TTC549 (cell line): ENCODE results near the gene APIP.

Source experiments
- FAIRE-seq: peaks from 2 replicates; lab custom pipeline; 2012; peaks lifted over from hg19 to GRCh38; lab: Jason Lieb, UNC

Gene APIP

GRCh38 chr11:34916015-34916842, at the start of gene APIP, which contains the start of gene PDHX:
Gene APIP, minus strand, starts transcription at chr11:34916379. Its CDS starts 95 bp downstream, at chr11:34916284.
Gene PDHX, plus strand, starts transcription at chr11:34916618. Its CDS starts 38 bp downstream, at chr11:34916656.
- FAIRE-seq, result no peak

- no peak for FAIRE-seq
Measured at GRCh38 chr11:34964610-34965331, 48.6 kb upstream of the APIP start.

DNA sequence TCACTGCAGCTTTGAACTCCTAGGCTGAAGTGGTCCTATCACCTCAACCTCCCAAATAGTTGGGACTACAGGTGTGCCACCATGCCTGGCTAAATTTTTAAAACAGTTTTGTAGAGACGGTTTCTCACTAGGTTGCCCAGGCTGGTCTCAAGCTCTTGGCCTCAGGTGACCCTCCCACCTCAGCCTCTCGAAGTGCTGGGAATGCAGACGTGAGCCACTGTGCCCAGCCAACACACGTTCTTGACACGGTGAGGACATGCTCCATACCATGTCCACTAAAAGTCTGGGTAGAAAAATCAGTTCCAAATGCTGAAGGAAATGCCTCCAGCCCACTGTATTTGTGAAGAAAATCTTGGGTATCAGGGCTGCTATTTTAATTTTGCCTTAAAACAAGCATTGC, 47.2 kb upstream of the APIP start:
- FAIRE-seq, result no peak

DNA sequence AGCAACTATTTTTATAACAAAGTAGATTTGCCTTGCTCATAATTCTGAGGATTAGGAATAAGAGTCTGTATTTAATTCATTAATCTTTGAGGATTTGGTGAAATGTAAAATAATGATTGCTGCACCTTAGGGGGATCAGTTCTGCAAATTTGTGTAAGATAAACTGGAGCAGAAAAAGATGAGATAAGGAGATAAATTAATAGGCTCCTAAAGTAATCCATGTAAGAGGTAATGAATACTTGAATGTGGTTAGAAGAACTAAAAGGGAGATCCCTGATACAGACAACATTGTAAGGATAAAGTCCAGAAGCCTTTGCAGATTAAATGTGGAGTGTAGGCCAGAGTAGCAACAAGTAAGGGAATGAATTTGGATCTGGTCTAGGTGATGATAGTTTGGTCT, 45.9 kb upstream of the APIP start:
- FAIRE-seq, result no peak

GRCh38 chr11:34960277-34960676, 44.1 kb upstream of the APIP start:
- FAIRE-seq, result no peak

DNA sequence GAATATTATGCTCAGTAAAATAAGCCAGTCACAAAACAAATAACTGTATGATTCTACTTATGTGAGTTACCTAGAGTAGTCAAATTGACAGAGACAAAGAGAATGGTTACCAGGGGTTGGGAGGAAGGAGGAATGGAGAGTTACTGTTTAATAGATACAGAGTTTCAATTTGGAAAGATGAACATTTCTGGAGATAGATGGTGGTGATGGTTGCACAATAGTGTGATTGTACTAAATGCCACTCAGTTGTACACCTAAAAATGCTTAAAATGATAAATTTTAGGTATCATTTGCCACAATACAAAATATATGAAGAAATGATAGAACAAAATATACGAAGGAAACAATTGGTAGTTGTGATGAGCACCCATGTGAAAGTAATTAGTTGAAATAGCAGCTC, 43.6 kb upstream of the APIP start:
- FAIRE-seq, result no peak

GRCh38 chr11:34957606-34958005, 41.4 kb upstream of the APIP start:
- FAIRE-seq, result no peak

DNA sequence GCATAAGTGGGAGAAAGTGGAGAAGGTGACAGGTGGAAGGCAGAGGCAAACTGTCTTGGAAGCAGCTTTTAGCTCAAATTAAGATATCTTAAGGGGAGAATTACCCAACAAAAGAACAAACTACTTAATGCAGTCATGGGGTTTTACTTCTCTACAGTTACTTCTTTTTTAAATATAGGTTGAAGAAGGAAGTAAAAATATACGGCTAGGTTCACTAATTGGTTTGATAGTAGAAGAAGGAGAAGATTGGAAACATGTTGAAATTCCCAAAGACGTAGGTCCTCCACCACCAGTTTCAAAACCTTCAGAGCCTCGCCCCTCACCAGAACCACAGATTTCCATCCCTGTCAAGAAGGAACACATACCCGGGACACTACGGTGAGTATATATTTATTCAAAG, 41.0 kb upstream of the APIP start:
- FAIRE-seq, result no peak

GRCh38 chr11:34953955-34954354, 37.8 kb upstream of the APIP start:
- no peak for FAIRE-seq

DNA sequence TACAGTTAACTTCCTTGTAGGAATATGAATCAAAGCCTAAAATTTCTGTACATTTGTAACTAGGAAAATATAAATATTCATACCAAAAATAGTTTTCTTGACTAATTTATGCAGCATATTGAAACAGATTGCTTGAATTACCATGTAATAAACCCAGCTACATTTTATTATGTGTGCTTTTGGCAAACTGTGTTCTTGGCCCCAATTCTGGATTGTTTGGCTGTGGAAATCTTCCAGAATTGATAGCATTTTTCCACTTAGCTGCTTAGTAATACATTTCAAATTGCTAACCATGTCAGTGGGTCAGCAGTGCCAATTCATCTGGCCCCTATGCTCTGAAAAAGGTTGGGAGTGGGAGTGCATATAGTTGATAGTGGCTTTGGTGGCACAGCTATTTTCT, 32.5 kb upstream of the APIP start:
- no peak for FAIRE-seq

- FAIRE-seq, result no peak
Measured at GRCh38 chr11:34944692-34945091, 28.5 kb upstream of the APIP start.

DNA sequence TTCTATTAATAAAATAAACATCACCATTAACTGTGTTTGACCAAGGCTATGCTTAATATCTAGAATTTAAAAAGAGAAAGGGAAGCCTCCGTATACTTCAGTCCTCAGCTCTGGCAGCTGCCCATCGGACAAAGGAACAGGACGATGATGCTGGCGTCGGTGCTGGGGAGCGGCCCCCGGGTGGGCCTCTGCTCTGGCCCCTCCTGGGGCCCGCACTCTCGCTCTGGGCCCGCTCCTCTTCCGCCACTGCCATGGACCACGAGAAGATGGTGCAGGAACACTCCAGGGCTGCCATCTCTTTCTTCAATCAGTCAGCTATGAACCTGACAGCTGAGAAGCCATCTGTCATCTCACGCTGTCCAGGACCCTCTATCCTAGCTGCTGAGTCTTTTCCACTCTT, 25.5 kb upstream of the APIP start:
- FAIRE-seq, result no peak

GRCh38 chr11:34940026-34940677, 24.0 kb upstream of the APIP start:
- FAIRE-seq, result no peak

GRCh38 chr11:34938611-34939010, 22.4 kb upstream of the APIP start:
- no peak for FAIRE-seq

DNA sequence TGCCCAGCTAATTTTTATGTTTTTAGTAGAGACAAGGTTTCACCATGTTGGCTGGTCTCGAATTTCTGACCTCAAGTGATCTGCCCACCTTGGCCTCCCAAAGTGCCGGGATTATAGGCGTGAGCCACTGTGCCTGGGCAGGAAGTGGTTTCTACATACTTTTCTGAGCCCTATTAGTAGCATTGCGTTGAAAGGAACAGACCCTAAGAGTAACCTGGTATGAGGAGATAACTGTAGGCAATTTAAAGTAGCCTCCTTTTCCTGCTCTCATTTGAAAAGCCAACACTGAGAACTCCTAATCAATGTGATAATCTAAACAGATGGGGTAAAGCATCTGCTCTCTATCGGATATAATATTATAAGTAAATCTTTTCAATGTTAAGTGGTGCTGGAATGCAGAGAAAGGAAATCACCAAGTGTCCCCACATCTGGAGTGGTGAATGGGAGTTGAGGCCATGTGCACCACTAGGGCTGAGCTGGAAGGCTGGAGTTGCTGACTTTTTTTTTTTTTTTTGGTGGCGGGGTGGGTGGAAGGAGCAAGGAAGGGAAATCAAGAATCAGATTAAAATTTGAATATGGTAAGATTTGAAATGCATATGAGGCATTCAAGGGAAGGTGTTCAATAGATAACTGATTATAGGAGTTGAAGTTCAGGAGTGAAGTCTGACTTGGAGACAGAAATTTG, 20.9 kb upstream of the APIP start:
- FAIRE-seq, result no peak

- FAIRE-seq, result no peak
Measured at GRCh38 chr11:34929794-34930763, 13.9 kb upstream of the APIP start.

GRCh38 chr11:34928960-34929680, 12.9 kb upstream of the APIP start:
- FAIRE-seq, result no peak

DNA sequence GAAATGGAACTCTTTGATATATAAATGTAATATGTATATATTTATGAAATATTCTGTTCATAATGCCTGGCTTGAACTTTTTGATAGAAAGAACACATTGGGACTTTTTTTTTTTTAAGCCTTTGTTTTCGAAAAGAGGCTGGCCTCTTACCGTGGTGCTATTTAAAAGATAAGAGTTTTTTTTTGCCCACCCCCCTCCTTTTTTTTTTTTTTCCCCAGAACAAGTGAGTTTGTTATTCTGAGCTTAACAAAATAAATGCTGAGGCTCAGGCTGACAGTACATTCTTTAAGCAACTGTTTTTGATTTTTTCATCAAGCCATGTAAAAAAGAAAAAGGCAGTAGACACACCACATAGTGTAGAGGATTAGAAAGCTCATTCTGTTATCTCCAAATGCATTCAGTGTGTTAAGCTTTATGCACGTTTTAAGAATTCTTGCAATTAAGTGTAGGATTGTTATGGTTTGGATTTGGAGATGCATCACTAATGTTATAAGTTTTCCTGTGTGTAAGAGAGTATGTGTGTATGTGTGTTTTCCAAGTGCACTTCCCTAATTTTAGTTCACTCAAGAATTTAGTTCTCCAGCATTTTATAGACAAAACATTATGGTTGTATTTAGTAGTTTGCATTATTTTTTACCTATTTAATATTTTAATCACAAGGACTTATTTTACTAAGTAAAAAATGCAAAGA, 12.2 kb upstream of the APIP start:
- FAIRE-seq, result no peak

GRCh38 chr11:34926831-34927132, 10.6 kb upstream of the APIP start:
- no peak for FAIRE-seq
